ENCODE results near the gene SMO.

SMO gene

DNA sequence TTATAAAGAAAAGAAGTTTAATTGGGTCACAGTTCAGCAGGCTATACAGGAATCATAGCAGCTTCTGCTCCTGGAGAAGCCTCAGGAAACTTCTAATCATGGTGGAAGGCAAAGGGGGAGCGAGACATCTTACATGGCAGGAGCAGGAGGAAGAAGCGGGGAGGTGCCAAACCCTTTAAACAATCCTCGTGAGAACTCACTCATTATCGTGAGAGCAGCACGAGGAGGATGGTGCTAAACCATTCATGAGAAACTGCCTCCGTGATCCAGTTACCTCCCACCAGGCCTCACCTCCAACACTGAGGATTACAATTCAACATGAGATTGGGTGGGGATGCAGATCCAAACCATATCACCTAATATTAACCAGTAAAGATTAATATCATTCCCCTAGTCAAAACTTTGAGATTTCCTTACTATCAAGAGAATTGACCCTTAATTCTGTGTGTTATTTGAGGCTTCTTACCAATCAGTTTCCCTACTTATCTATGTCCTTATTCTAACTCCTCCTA, 1.6 kb upstream of the SMO start:
- H3K4me1 ChIP-seq (ENCODE audit: control insufficient read depth, low read length): peaks cover 44% of the 10 kb centered on the region
- H3F3A ChIP-seq (ENCODE audit: control insufficient read depth, insufficient read depth): peaks cover 12% of the 10 kb centered on the region
- TF ChIP-seq EZH2phosphoT487 (IDR thresholded peaks at IDR 0.05; ENCODE audit: borderline replicate concordance, low read length): no peak
- TF ChIP-seq, protein P1, sequence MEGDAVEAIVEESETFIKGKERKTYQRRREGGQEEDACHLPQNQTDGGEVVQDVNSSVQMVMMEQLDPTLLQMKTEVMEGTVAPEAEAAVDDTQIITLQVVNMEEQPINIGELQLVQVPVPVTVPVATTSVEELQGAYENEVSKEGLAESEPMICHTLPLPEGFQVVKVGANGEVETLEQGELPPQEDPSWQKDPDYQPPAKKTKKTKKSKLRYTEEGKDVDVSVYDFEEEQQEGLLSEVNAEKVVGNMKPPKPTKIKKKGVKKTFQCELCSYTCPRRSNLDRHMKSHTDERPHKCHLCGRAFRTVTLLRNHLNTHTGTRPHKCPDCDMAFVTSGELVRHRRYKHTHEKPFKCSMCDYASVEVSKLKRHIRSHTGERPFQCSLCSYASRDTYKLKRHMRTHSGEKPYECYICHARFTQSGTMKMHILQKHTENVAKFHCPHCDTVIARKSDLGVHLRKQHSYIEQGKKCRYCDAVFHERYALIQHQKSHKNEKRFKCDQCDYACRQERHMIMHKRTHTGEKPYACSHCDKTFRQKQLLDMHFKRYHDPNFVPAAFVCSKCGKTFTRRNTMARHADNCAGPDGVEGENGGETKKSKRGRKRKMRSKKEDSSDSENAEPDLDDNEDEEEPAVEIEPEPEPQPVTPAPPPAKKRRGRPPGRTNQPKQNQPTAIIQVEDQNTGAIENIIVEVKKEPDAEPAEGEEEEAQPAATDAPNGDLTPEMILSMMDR (IDR thresholded peaks at IDR 0.05; ENCODE audit: low read depth, low read length, poor library complexity, severe bottlenecking): no peak
- peak overlapping the region; percentile 40 for H3K4me2 ChIP-seq (ENCODE audit: low read length)
- peaks cover 25% of the 10 kb centered on the region for H3K27me3 ChIP-seq (ENCODE audit: control insufficient read depth, low read length)
- peak overlapping the region; percentile 4; the same call in 1 of the 2 replicates for H3K4me3 ChIP-seq (ENCODE audit: low read length)
- H3K36me3 ChIP-seq (ENCODE audit: control insufficient read depth, low read length): no peaks in the 10 kb centered on the region
- peaks cover 5% of the 10 kb centered on the region for H3K79me2 ChIP-seq (ENCODE audit: control insufficient read depth, low read length)
- no peaks in the 10 kb centered on the region for H3K9me2 ChIP-seq (replicated peaks; ENCODE audit: control insufficient read depth, low read length)
- no peaks in the 10 kb centered on the region for H4K20me1 ChIP-seq (ENCODE audit: control insufficient read depth, insufficient read depth, low read depth, low read length)
- no peak overlapping the region for H3K27ac ChIP-seq (ENCODE audit: low read depth, low read length)
- no peaks in the 10 kb centered on the region for H3K9me3 ChIP-seq (ENCODE audit: control insufficient read depth, insufficient read depth, low read length)

DNA sequence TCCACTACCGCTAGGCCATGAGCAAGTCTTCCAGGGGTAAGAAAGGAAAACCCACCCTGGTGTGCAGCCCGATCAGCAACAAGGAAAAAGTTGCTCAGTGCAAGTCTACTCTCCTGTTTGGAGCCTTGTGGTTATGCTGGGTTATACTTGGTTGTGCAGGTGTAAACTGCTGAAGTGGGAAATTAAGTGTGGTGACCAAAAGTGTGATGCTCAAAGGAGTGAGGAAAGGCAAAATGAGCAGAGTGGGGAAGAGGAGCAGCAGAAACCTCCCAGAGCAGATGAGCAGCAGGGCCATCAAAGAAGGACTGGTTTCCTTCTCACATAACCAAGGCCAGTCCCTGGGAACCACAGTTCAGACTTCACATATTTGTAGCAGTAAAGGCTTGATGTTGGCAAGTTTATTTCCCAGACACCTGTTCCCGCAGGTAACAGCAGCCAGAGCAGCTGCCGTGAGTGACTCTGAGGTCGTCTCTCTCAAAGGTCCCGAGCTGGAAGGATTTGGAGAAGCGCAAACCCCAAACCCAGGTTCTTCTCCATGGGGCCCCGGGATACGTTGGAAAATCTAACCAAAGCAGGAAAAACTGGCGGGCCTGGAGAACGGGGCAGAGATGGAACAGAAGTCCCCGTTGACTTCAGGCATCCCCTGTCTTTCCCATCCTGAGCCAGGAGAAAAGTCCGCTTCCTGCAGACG, 607 bp upstream of the SMO start:
- Histone ChIP-seq H3K79me2 (ENCODE audit: control insufficient read depth, low read length) (peaks cover 5% of the 10 kb centered on the region), H3F3A (ENCODE audit: control insufficient read depth, insufficient read depth) (peaks cover 12% of the 10 kb centered on the region), H3K36me3 (ENCODE audit: control insufficient read depth, low read length) (no peaks in the 10 kb centered on the region), H4K20me1 (ENCODE audit: control insufficient read depth, insufficient read depth, low read depth, low read length) (no peaks in the 10 kb centered on the region), H3K9me2 (replicated peaks; ENCODE audit: control insufficient read depth, low read length) (no peaks in the 10 kb centered on the region), H3K4me3 (ENCODE audit: low read length) (peak overlapping the region; percentile 76), H3K4me1 (ENCODE audit: control insufficient read depth, low read length) (peaks cover 44% of the 10 kb centered on the region), H3K9me3 (ENCODE audit: control insufficient read depth, insufficient read depth, low read length) (no peaks in the 10 kb centered on the region), H3K27me3 (ENCODE audit: control insufficient read depth, low read length) (peaks cover 27% of the 10 kb centered on the region), H3K4me2 (ENCODE audit: low read length) (peak overlapping the region; percentile 89), H3K27ac (ENCODE audit: low read depth, low read length) (no peak overlapping the region)
- TF ChIP-seq, protein P1 (IDR thresholded peaks at IDR 0.05; ENCODE audit: low read depth, low read length, poor library complexity, severe bottlenecking): no peak
- no peak for TF ChIP-seq EZH2phosphoT487 (IDR thresholded peaks at IDR 0.05; ENCODE audit: borderline replicate concordance, low read length)

DNA sequence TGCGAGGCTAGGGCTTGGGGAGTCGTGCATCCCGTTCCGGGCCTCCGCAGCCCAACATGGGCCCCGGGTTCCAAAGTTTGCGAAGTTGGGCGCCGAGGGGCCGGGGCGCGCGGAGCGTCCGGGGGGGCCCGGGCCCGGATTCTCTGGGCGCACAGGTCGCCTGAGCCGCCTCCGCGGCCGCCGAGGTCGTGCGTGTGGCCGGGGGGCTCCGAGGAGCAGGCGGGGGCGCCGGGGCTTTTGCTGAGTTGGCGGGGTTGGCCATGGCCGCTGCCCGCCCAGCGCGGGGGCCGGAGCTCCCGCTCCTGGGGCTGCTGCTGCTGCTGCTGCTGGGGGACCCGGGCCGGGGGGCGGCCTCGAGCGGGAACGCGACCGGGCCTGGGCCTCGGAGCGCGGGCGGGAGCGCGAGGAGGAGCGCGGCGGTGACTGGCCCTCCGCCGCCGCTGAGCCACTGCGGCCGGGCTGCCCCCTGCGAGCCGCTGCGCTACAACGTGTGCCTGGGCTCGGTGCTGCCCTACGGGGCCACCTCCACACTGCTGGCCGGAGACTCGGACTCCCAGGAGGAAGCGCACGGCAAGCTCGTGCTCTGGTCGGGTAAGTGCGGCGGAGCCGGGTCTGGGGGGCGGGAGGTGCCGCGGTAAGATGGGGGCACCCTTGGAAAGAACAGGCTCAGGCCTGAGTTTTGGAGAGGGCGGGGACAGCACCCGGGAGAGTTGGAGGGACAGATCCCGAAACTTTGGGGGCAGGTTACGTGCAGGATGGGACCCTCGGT, 643 bp downstream of the SMO start:
- 0 out of 2 replicates have a peak, but pooled peaks have one; percentile 86 for TF ChIP-seq EZH2phosphoT487 (IDR thresholded peaks at IDR 0.05; ENCODE audit: borderline replicate concordance, low read length)
- TF ChIP-seq, protein P1 (IDR thresholded peaks at IDR 0.05; ENCODE audit: low read depth, low read length, poor library complexity, severe bottlenecking): no peak
- no peaks in the 10 kb centered on the region for H3K36me3 ChIP-seq (ENCODE audit: control insufficient read depth, low read length)
- peak overlapping the region; percentile 89 for H3K4me2 ChIP-seq (ENCODE audit: low read length)
- H4K20me1 ChIP-seq (ENCODE audit: control insufficient read depth, insufficient read depth, low read depth, low read length): no peaks in the 10 kb centered on the region
- H3K79me2 ChIP-seq (ENCODE audit: control insufficient read depth, low read length): peaks cover 5% of the 10 kb centered on the region
- peaks cover 27% of the 10 kb centered on the region for H3K27me3 ChIP-seq (ENCODE audit: control insufficient read depth, low read length)
- H3K27ac ChIP-seq (ENCODE audit: low read depth, low read length): no peak overlapping the region
- peaks cover 12% of the 10 kb centered on the region for H3F3A ChIP-seq (ENCODE audit: control insufficient read depth, insufficient read depth)
- no peaks in the 10 kb centered on the region for H3K9me3 ChIP-seq (ENCODE audit: control insufficient read depth, insufficient read depth, low read length)
- no peaks in the 10 kb centered on the region for H3K9me2 ChIP-seq (replicated peaks; ENCODE audit: control insufficient read depth, low read length)
- peaks cover 44% of the 10 kb centered on the region for H3K4me1 ChIP-seq (ENCODE audit: control insufficient read depth, low read length)
- H3K4me3 ChIP-seq (ENCODE audit: low read length): peak overlapping the region; percentile 76
